Measurements from ENCODE around the gene PPM1N. TPM values are rescaled to one million over a fixed set of nuclear protein-coding genes. Genes with fewer than 3 reads are reported as not detected.
A peak's percentile ranks its signal among the peaks of the same experiment; 100 is the strongest.

Gene PPM1N
- total and polyA plus RNA-seq, 2 of the 13 experiments (the other 11 are each of a cell fraction or from before 2014, with no cell fraction given), result 0.31 to 1.8 TPM

DNA sequence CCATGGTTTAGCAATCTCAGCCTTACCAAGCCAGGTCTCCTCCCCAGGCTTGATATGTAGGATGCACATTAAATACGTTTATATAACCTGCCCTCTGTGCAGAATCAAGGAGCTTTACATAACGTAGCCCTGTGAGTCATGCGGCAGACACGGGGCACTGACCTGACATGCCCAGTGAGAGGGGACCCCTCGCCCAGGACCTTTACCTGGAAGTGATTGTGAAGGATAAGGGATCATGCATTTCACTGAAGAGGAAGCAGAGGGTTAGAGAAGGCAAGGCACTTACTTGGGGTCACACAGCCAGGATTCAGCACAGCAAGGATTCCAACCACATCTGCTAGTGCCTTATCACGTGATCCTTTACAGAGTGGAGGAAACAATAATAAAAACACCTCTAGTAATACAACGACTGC, 49.4 kb upstream of the PPM1N start:
- BruUV-seq (replicated peaks), result no TSS peak
- in situ Hi-C loops (cut with HindIII; ENCODE audit: extremely low pct_ligation_motif_present, low pct_unique_long_range_greater_than_20kb), result no loop called here
- H4K20me1 ChIP-seq (ENCODE audit: insufficient read depth, low read length), result no peaks in the 10 kb centered on the region
- peak; percentile 60 for DNase-seq (ENCODE audit: low spot score)
- FAIRE-seq, result no peak
- peak overlapping the region; percentile 55 for H3K9ac ChIP-seq (ENCODE audit: insufficient read depth, low read depth, low read length)
- H3K9me3 ChIP-seq (ENCODE audit: low read length), result no peaks in the 10 kb centered on the region
- H3K4me2 ChIP-seq (ENCODE audit: low read depth, low read length), result peak overlapping the region; percentile 59
- H3K4me3 ChIP-seq (replicated peaks in 1 of 3; ENCODE audit: insufficient read depth in 1 of 3, low read depth in 2 of 3, low read length in 3 of 3), result peak overlapping the region in 1 of 3 experiments; percentile 32; a peak in 2 of 6 replicates
- H3K27ac ChIP-seq (ENCODE audit: extremely low read length, insufficient read depth, low read length), result peak overlapping the region; percentile 17
- 5% methylated on average over 7 of the region's 7 CpGs for WGBS (ENCODE audit: low lambda C conversion rate)
- CTCF ChIA-PET (ENCODE audit: low intra/inter-chr PET ratio, low total read pairs), result no interaction called here
- H3K36me3 ChIP-seq (replicated peaks in 1 of 2; ENCODE audit: control insufficient read depth in 1 of 2, insufficient read depth in 2 of 2, low read length in 2 of 2), result no peaks in the 10 kb centered on the region
- H3K79me2 ChIP-seq (ENCODE audit: insufficient read depth, low read length), result no peaks in the 10 kb centered on the region
- POLR2A ChIA-PET, result interaction anchor here (0.6 to 2.1 kb wide), 2 partner anchors 9 to 19 kb away, joined by 3 to 7 read pairs; partner anchors contain the start of gene FOSB
- no peak overlapping the region for H2AFZ ChIP-seq (ENCODE audit: low read length)
- peaks cover 91% of the 10 kb centered on the region for H3K4me1 ChIP-seq (ENCODE audit: insufficient read depth, low read length)
- ATAC-seq, result no peak
- peaks cover 0 to 8% of the 10 kb centered on the region in 2 experiments; a peak in 4 of 5 replicates for H3K27me3 ChIP-seq (ENCODE audit: control insufficient read depth in 1 of 2, insufficient read depth in 2 of 2, low read length in 2 of 2)
- intact Hi-C loops (cut with micrococcal nuclease; ENCODE audit: unreplicated experiment), result no loop called here
- TF ChIP-seq NR2C2 (CRISPR knock-in tag; IDR thresholded peaks at IDR 0.05; ENCODE audit: borderline replicate concordance), result peak; percentile 77
- no peak for TF ChIP-seq JARID2 (CRISPR knock-in tag; IDR thresholded peaks at IDR 0.05; ENCODE audit: insufficient replicate concordance)
- peak; percentile 96 for TF ChIP-seq FOSL2 (CRISPR knock-in tag; IDR thresholded peaks at IDR 0.05)
- TF ChIP-seq, protein P1, sequence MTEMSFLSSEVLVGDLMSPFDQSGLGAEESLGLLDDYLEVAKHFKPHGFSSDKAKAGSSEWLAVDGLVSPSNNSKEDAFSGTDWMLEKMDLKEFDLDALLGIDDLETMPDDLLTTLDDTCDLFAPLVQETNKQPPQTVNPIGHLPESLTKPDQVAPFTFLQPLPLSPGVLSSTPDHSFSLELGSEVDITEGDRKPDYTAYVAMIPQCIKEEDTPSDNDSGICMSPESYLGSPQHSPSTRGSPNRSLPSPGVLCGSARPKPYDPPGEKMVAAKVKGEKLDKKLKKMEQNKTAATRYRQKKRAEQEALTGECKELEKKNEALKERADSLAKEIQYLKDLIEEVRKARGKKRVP (CRISPR knock-in tag; IDR thresholded peaks at IDR 0.05), result 0 out of 4 replicates have a peak, but pooled peaks of 1 of the 2 experiments have one; percentile 34
- TF ChIP-seq ZNF564 (CRISPR knock-in tag; IDR thresholded peaks at IDR 0.05), result no peak
- no peak for TF ChIP-seq SIN3A (IDR thresholded peaks at IDR 0.05; ENCODE audit: borderline replicate concordance, low read depth, low read length)
- peak; percentile 55 for TF ChIP-seq TEAD3 (CRISPR knock-in tag; optimal IDR thresholded peaks at IDR 0.05; ENCODE audit: borderline replicate concordance)
- TF ChIP-seq, protein P2, sequence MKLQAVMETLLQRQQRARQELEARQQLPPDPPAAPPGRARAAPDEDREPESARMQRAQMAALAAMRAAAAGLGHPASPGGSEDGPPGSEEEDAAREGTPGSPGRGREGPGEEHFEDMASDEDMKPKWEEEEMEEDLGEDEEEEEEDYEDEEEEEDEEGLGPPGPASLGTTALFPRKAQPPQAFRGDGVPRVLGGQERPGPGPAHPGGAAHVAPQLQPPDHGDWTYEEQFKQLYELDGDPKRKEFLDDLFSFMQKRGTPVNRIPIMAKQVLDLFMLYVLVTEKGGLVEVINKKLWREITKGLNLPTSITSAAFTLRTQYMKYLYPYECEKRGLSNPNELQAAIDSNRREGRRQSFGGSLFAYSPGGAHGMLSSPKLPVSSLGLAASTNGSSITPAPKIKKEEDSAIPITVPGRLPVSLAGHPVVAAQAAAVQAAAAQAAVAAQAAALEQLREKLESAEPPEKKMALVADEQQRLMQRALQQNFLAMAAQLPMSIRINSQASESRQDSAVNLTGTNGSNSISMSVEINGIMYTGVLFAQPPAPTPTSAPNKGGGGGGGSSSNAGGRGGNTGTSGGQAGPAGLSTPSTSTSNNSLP (IDR thresholded peaks at IDR 0.05; ENCODE audit: low read depth, low read length), result peak; percentile 89
- peak; percentile 32; the same call in 1 of the 2 replicates for TF ChIP-seq THAP11 (CRISPR knock-in tag; IDR thresholded peaks at IDR 0.05)
- peak; percentile 56 for TF ChIP-seq MED1 (CRISPR knock-in tag; IDR thresholded peaks at IDR 0.05)
- TF ChIP-seq ZFP37 (CRISPR knock-in tag; IDR thresholded peaks at IDR 0.05; ENCODE audit: borderline replicate concordance), result no peak
- TF ChIP-seq, protein P3, sequence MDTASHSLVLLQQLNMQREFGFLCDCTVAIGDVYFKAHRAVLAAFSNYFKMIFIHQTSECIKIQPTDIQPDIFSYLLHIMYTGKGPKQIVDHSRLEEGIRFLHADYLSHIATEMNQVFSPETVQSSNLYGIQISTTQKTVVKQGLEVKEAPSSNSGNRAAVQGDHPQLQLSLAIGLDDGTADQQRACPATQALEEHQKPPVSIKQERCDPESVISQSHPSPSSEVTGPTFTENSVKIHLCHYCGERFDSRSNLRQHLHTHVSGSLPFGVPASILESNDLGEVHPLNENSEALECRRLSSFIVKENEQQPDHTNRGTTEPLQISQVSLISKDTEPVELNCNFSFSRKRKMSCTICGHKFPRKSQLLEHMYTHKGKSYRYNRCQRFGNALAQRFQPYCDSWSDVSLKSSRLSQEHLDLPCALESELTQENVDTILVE (CRISPR knock-in tag; IDR thresholded peaks at IDR 0.05), result 0 out of 2 replicates have a peak, but pooled peaks have one; percentile 22
- peak; percentile 45; the same call in 1 of the 2 replicates for TF ChIP-seq ZNF768 (CRISPR knock-in tag; IDR thresholded peaks at IDR 0.05)
- TF ChIP-seq, protein P4, sequence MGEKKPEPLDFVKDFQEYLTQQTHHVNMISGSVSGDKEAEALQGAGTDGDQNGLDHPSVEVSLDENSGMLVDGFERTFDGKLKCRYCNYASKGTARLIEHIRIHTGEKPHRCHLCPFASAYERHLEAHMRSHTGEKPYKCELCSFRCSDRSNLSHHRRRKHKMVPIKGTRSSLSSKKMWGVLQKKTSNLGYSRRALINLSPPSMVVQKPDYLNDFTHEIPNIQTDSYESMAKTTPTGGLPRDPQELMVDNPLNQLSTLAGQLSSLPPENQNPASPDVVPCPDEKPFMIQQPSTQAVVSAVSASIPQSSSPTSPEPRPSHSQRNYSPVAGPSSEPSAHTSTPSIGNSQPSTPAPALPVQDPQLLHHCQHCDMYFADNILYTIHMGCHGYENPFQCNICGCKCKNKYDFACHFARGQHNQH (CRISPR knock-in tag; IDR thresholded peaks at IDR 0.05), result peak; percentile 89
- peak; percentile 18 for TF ChIP-seq XRCC5 (optimal IDR thresholded peaks at IDR 0.05; ENCODE audit: low read length)
- TF ChIP-seq, protein P5, sequence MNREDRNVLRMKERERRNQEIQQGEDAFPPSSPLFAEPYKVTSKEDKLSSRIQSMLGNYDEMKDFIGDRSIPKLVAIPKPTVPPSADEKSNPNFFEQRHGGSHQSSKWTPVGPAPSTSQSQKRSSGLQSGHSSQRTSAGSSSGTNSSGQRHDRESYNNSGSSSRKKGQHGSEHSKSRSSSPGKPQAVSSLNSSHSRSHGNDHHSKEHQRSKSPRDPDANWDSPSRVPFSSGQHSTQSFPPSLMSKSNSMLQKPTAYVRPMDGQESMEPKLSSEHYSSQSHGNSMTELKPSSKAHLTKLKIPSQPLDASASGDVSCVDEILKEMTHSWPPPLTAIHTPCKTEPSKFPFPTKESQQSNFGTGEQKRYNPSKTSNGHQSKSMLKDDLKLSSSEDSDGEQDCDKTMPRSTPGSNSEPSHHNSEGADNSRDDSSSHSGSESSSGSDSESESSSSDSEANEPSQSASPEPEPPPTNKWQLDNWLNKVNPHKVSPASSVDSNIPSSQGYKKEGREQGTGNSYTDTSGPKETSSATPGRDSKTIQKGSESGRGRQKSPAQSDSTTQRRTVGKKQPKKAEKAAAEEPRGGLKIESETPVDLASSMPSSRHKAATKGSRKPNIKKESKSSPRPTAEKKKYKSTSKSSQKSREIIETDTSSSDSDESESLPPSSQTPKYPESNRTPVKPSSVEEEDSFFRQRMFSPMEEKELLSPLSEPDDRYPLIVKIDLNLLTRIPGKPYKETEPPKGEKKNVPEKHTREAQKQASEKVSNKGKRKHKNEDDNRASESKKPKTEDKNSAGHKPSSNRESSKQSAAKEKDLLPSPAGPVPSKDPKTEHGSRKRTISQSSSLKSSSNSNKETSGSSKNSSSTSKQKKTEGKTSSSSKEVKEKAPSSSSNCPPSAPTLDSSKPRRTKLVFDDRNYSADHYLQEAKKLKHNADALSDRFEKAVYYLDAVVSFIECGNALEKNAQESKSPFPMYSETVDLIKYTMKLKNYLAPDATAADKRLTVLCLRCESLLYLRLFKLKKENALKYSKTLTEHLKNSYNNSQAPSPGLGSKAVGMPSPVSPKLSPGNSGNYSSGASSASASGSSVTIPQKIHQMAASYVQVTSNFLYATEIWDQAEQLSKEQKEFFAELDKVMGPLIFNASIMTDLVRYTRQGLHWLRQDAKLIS (CRISPR knock-in tag; IDR thresholded peaks at IDR 0.05), result no peak
